Hepatocyte (in vitro differentiated cells): ENCODE data around the gene ZBTB20. TPM values are rescaled to one million over a fixed set of nuclear protein-coding genes. Genes with fewer than 3 reads are reported as not detected.

ENCODE experiments used
- DNase-seq: peaks from one replicate; pipeline ENCODE4 v3.0.0-alpha.2; 2016; ENCODE audit warnings: low spot score
- H2AFZ ChIP-seq: fragments of 200-600 bp; sonication (generic); 2 replicates; pipeline ENCODE4 v1.6.0; 2016; ENCODE audit warnings: antibody characterized with exemption, mild to moderate bottlenecking
- H3K27ac ChIP-seq: fragments of 200-600 bp; sonication (generic); 2 replicates; pipeline ENCODE4 v1.5.1; 2016; ENCODE audit warnings: mild to moderate bottlenecking
- H3K27me3 ChIP-seq: fragments of 200-600 bp; sonication (generic); 2 replicates; pipeline ENCODE4 v1.6.1; 2016
- H3K36me3 ChIP-seq: fragments of 200-600 bp; sonication (generic); replicated peaks from 2 replicates; pipeline ENCODE4 v1.5.1; 2016; ENCODE audit warnings: low read depth; ENCODE audit not compliant: insufficient read depth
- H3K4me1 ChIP-seq: fragments of 200-600 bp; sonication (generic); 2 replicates; pipeline ENCODE4 v1.5.1; 2016; ENCODE audit warnings: mild to moderate bottlenecking, moderate library complexity; ENCODE audit not compliant: insufficient read depth
- H3K4me2 ChIP-seq: fragments of 200-600 bp; sonication (generic); 2 replicates; pipeline ENCODE4 v1.6.0; 2016
- H3K4me3 ChIP-seq: fragments of 200-600 bp; sonication (generic); 2 replicates; pipeline ENCODE4 v1.5.1; 2016; ENCODE audit warnings: mild to moderate bottlenecking
- H3K79me2 ChIP-seq: fragments of 200-600 bp; sonication (generic); 2 replicates; pipeline ENCODE4 v1.6.0; 2017; ENCODE audit warnings: mild to moderate bottlenecking
- H3K9me2 ChIP-seq: fragments of 200-600 bp; sonication (generic); replicated peaks from 2 replicates; pipeline ENCODE4 v1.6.0; 2017; ENCODE audit warnings: mild to moderate bottlenecking; ENCODE audit not compliant: insufficient read depth
- H3K9me3 ChIP-seq: fragments of 200-600 bp; sonication (generic); 2 replicates; pipeline ENCODE4 v1.5.1; 2016; ENCODE audit warnings: low read depth, mild to moderate bottlenecking
- H4K20me1 ChIP-seq: fragments of 200-600 bp; sonication (generic); 2 replicates; pipeline ENCODE4 v1.6.0; 2016; ENCODE audit warnings: mild to moderate bottlenecking; ENCODE audit not compliant: insufficient read depth, poor library complexity, severe bottlenecking
- EZH2 ChIP-seq: fragments of 200-600 bp; sonication (generic); IDR thresholded peaks from 2 replicates; pipeline ENCODE4 v1.6.1; 2016; ENCODE audit warnings: antibody characterized with exemption, mild to moderate bottlenecking, borderline replicate concordance
- EZH2phosphoT487 ChIP-seq: fragments of 200-600 bp; sonication (generic); IDR thresholded peaks from one replicate; pipeline ENCODE4 v1.6.1; 2018; ENCODE audit warnings: antibody characterized with exemption, mild to moderate bottlenecking, low read depth, moderate library complexity; ENCODE audit not compliant: unreplicated experiment, severe bottlenecking
- WGBS: methylation state at CpG from one replicate; pipeline ENCODE4 v1.1.6; 2016; ENCODE audit warnings: low lambda C conversion rate; ENCODE audit errors: missing lambda C conversion rate; 5-methylcytosine and 5-hydroxymethylcytosine counted together
- polyA plus RNA-seq: library from polyadenylated mRNA; unstranded; fragments of >200 nt; fragmentation: Nextera tagmentation; extraction: Ambion mirVana; gene quantifications from 2 replicates; pipeline ENCODE4 v1.2.1, GENCODE V29; 2016
- total RNA-seq: library from RNA; depleted of rRNA; stranded (reverse); fragments of >200 nt; gene quantifications from 2 replicates; pipeline ENCODE4 v1.2.3, GENCODE V29; 2014
- TF ChIP-seq, protein P1 (sequence below): fragments of 200-600 bp; sonication (generic); IDR thresholded peaks from 2 replicates; pipeline ENCODE4 v1.5.1; 2016; ENCODE audit warnings: antibody characterized with exemption, mild to moderate bottlenecking; ENCODE audit not compliant: poor library complexity

Gene ZBTB20
- total and polyA plus RNA-seq, 2 experiments from 2014 or later: 25.8 to 28.0 TPM

DNA sequence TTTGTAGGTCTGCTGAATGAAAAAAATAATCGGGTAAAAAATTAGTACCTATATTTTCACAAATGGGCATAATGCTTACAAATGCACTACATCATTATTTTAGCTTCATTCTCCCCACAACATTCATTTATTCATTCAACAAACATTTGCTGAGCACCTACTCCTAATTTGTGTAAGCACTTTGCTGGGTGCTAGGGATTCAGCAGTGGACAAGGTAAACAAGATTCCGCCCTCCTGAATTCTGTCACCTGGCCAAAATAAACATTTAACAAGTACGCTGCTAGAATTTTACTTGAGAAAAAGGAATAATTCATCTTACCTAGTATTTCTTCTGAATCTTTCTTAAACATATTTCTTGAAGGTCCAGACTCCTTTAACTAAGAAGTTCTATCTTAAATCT is 781.2 kb downstream of the ZBTB20 start:
- H3K27me3 ChIP-seq: no peaks in the 10 kb centered on the region
- no peaks in the 10 kb centered on the region for H4K20me1 ChIP-seq
- DNase-seq: no peak
- no peaks in the 10 kb centered on the region for H3K9me3 ChIP-seq
- H3K4me2 ChIP-seq: no peak overlapping the region
- H3K79me2 ChIP-seq: no peaks in the 10 kb centered on the region
- no peak overlapping the region for H2AFZ ChIP-seq
- 77% methylated on average over 3 of the region's 3 CpGs for WGBS
- H3K9me2 ChIP-seq: no peaks in the 10 kb centered on the region
- H3K4me1 ChIP-seq: peaks cover 8% of the 10 kb centered on the region
- no peaks in the 10 kb centered on the region for H3K36me3 ChIP-seq
- no peak overlapping the region for H3K27ac ChIP-seq
- TF ChIP-seq, protein P1, sequence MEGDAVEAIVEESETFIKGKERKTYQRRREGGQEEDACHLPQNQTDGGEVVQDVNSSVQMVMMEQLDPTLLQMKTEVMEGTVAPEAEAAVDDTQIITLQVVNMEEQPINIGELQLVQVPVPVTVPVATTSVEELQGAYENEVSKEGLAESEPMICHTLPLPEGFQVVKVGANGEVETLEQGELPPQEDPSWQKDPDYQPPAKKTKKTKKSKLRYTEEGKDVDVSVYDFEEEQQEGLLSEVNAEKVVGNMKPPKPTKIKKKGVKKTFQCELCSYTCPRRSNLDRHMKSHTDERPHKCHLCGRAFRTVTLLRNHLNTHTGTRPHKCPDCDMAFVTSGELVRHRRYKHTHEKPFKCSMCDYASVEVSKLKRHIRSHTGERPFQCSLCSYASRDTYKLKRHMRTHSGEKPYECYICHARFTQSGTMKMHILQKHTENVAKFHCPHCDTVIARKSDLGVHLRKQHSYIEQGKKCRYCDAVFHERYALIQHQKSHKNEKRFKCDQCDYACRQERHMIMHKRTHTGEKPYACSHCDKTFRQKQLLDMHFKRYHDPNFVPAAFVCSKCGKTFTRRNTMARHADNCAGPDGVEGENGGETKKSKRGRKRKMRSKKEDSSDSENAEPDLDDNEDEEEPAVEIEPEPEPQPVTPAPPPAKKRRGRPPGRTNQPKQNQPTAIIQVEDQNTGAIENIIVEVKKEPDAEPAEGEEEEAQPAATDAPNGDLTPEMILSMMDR: no peak
- TF ChIP-seq EZH2phosphoT487 (no peak), EZH2 (no peak)
- no peak overlapping the region for H3K4me3 ChIP-seq

DNA sequence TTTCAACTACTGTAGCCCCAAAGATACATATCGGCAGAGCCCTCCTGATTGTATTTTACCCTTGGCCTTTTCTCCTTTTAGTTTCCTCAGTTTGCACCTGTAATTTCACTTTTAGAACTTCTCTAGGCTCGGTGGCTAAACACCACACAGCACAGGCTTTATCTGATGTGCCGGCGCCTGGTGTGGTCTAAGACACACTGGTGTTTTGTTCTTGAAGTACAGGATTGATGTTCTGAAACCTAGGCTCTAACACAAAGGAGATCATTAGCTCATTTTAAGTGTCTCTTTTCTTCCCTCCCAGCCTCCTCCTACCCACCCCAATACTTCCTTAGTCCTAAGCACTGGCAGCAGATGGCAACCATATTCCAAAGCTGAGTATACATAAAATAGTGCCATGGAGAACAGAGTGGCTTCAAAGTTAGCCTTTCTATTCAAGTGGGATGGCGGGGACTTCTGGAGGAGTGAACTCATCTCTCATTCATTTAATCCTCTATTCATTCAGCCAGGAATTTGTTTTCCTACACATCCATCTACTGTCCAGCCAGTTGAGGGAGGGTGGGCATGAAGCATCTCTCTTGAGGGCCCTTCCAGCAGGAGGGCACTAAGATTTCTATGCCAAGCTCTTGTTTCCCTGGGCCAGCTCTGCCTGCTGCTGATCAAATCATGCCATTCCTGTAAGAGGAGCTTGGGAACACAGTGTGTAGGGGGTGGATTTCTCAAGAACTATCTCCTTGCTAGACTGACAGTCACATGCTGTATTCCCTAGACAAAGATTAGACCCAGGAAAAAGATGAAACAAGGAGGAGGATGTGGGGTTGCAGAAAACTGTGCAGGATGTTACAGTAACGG is 782.1 kb downstream of the ZBTB20 start:
- Histone ChIP-seq H3K4me3 (no peak overlapping the region), H3K27me3 (no peaks in the 10 kb centered on the region), H3K4me2 (no peak overlapping the region), H4K20me1 (no peaks in the 10 kb centered on the region), H3K9me2 (no peaks in the 10 kb centered on the region), H3K27ac (no peak overlapping the region), H3K4me1 (peaks cover 8% of the 10 kb centered on the region), H3K36me3 (no peaks in the 10 kb centered on the region), H3K79me2 (no peaks in the 10 kb centered on the region), H3K9me3 (no peaks in the 10 kb centered on the region), H2AFZ (no peak overlapping the region)
- DNase-seq: no peak
- WGBS: 78% methylated on average over 6 of the region's 6 CpGs
- TF ChIP-seq, protein P1: no peak
- TF ChIP-seq EZH2phosphoT487 (no peak), EZH2 (no peak)

DNA sequence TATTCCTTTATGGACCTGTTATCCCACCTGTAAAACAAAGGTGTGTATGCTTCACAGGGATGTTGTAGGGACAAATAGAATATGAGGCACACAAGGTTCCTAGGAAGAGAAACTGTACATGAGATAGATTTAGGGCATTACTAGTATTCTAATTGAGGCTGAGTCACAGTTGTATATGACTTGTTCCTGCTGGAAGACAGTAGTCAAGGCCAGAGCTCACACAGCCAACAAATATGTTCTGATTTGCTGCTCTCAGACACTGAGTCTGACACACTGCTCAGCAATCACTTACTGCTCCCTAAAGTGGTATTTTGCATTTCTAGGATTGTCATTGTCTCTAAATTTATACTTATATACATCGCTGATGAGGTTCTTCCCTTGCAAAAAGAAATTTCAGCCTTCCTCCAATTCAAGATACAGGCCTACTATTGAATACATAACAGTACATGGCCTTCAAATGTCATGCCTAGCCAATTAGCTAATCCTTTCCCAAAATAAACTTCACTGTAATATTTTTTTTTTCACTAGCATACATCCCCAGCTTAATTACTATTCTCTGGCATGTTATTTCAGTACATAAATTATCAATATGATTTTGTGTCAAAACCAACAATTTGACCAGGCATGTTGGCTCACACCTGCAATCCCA is 783.4 kb downstream of the ZBTB20 start:
- H3K27ac ChIP-seq: peak overlapping the region; percentile 18
- H3K9me2 ChIP-seq: no peaks in the 10 kb centered on the region
- H3K79me2 ChIP-seq: no peaks in the 10 kb centered on the region
- no peaks in the 10 kb centered on the region for H3K27me3 ChIP-seq
- TF ChIP-seq EZH2 (no peak), EZH2phosphoT487 (no peak)
- TF ChIP-seq, protein P1: no peak
- H3K4me3 ChIP-seq: no peak overlapping the region
- H3K4me2 ChIP-seq: no peak overlapping the region
- no peaks in the 10 kb centered on the region for H3K36me3 ChIP-seq
- peaks cover 8% of the 10 kb centered on the region for H3K4me1 ChIP-seq
- WGBS: 89% methylated on average over 1 of the region's 1 CpG
- no peak overlapping the region for H2AFZ ChIP-seq
- H4K20me1 ChIP-seq: no peaks in the 10 kb centered on the region
- DNase-seq: peak; percentile 25
- H3K9me3 ChIP-seq: no peaks in the 10 kb centered on the region
